GM18870 (cell line): Measurements from ENCODE around the gene PSAP.

ENCODE experiments used
- ATAC-seq: cut with Tn5 transposase; IDR thresholded peaks from one replicate; pipeline ENCODE4 v1.9.1; 2021; ENCODE audit warnings: moderate library complexity; ENCODE audit not compliant: unreplicated experiment

PSAP gene

DNA sequence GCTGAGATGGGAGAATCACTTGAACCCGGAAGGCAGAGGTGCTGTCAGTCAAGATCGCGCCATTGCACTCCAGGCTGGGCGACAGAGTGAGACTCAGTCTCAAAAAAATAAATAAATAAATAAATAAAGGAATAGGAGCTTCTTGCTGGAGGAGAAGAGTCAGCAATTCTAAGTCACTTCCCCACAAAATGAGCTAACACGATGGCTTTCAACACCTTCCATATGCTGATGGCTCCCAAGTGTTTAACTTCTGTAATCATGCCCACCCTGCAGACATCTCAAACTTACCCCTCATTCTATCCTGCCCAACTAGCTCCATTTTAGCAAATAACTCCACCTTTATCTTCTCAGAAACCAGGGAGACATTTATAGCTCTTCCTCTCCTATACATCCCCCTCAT lies 21.2 kb downstream of the PSAP start:
- no peak for ATAC-seq

DNA sequence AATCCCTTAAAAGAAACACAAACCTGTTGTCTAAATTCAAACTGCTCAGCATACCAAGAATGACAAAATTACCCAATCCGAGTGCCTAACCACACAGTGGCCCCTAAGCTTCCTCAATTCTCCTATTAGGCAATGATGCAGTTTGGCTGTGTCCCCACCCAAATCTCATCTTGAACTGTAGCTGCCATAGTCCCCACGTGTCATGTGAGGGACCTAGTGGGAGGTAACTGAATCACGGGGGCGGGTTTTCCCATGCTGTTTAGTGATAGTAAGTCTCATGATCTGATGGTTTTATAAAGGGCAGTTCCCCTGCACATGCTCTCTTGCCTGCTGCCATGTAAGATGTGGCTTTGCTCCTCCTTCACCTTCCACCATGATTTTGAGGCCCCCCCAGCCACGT lies 21.9 kb downstream of the PSAP start:
- no peak for ATAC-seq

DNA sequence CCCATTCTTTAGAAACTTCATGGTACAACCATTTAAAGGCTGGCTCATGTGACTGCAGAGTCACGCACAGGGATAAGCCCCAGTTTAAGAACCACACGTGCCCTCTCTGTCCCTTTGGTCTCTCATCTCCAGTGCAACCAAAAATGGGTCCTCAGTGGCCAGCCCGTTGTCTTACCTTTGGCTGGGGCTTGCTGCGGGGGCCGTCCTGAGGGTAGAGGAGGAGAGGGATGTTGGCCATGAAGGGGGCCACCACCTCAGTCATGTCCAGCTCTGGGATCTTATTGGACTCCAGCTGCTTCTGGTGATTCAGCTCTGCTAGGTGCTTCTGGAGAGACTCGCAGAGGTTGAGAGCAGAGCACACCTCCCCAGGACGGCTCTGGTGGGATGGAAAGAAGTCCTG lies 22.3 kb downstream of the PSAP start:
- ATAC-seq: no peak

DNA sequence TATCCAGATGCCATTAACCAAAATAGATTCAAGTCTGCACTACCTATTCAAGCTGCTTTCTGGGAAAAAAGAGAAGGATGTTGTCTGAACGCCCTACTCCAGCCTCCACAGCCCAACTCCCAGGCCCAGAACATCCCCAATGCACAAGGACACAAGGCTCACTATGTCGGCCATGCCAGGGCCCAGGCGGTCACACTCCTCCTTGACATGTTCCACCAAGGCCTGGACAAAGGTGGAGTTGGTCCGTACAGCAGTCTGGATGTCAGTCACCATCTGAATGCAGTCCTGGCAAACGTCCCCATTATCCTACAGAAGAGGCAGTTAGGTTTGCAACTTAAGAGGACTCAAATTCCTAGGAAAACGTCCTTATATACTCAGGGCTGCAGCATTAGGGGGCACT lies 23.2 kb downstream of the PSAP start:
- ATAC-seq: no peak

DNA sequence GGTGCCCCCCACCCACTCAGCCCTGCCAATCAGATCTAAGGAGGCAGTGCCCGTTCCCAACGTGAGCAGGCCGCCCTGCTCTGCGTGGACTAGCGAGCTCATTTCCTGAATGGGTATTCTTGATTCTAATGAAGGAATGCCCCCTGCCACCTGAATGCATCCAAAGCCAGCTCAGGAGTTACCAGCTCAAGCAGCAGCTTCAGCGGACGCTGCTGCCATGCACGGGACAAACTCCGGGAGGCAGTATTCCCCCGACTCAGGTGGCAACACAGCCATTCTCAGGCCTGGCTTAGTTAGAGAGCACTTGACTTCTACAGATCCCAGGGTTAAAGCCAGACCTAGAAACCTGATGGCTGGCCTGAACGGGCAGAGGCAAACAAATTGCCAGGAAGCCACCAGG lies 25.8 kb downstream of the PSAP start:
- no peak for ATAC-seq

DNA sequence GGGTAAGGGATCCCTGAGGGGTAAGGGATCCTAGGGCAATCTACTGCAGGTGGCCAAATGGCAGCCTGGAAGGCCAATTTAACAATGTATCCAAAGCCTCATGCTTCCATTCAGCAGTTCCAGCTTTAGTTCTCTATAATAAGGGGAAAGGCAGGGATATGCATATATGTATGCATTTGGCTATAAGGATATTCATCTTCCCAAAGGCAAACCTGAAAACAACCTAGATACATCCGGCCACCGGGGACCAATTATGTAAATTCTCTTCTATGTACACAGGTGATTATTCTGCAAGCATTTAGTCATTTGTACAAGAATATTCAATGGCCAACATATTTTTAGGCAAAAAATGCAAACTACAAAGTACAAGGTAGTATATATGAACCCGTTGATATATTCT lies 26.7 kb downstream of the PSAP start:
- no peak for ATAC-seq

DNA sequence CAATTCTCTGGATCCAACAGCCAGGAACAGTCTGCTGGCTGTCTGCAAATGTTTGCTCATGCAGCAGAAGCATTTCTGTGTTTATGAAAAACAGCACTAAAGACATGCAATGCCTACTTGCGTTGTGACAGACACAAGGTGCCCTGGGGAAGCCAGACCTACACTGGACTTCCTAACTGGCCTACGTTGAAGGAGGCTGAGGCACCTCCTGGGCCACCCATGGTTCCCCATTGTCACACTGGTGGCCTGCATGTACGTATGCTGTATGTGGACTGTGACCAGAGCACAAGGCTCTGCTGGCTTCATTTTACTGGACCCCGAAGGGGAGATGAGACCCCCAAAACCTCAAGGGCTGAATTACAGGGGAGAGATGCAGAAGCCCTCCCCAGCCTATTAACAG lies 27.7 kb downstream of the PSAP start:
- no peak for ATAC-seq

DNA sequence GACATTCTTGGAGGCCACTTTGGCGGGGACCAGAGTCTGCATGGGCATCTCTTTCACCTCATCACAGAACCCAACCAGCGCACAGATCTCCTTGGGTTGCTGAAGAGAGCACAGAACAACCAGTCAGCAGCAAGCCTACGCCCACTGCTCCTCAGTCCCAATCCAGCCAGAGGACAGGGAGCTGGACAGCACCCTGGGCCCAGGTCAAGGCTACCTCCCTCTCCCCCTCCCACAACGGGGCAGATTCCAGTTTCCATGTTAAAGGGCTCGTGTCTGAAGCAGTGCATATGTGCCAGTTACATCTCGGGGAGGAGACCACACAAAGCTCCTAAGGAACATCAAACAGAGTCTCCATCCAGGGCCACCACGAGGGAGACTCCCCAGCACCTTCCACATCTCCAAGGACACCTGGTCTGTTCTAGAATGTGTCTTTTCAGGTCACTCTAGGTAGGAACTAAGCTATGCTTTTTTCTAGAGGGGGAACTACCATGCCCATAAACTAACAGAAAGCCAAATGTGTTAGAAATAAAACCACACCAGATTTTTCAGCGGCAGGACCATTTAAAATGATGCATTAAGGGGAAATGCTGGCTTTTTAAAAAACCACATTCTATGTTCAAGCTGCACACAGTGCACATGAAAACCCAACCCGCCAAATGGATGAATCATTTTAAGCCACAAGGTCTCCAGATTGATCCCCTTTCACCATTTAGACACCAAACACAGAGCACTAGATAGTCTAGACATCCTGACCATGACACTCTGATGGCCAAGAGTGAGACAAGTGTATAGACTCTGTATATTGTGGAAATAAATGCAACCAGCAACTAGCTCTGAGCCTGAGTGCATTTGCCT lies 28.9 kb downstream of the PSAP start:
- ATAC-seq: no peak

DNA sequence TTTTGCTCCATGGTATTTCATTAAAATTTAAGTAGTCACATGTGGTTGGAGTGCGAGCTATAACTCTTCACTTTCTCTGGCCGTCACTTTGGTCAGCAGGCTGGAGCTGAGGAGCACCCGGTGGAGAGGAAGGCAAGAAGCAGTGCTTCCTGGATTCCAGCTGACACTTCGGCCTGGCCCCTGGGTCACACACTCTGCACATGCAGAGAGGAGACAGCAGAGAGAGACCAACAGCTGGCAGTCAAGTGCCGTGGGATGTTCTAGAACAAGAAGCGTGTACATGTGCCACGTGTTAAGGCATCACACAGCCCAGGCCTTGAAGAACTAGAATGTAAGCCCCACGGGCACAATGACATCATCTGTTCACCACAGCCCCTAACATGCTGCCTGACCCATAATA lies 30.1 kb downstream of the PSAP start:
- no peak for ATAC-seq

DNA sequence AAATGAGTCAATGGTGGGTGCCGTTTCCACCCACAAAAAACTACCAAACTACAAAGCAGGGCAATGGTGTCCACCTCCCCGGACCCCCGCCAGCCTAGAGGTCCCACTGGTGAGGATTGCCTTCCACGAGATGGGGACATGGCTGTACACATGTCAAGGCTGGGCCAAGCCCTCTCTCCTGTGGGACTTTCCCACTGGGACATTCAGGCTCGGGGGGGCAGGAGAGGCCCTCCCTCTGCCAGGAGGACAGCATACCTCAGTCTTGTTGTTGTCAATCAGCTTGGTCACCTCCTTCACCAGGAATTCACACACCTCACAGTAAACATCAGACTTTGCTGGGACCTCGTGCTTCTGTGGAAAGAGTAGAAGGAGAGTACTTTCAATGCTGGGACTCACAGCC lies 31.1 kb downstream of the PSAP start:
- ATAC-seq: no peak

DNA sequence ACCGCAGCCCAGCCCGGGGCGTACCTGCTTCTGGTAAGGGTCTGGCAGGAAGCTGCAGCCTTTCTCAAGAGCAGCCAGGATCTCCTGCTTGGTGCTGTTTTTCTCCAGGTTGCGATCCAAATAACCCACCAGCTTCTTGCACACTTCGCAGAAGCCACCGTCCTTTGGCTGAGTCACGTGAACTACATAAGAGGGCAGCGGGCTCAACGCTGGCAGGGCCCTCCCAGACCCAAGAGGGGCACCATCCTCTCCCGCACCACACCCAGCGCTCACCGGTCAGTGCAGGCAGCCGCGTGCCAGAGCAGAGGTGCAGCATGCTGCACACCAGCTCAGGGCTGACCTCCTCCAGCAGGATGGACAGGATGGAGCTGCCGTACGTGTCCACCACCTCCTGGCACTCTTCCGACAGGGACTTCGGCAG lies 31.6 kb downstream of the PSAP start:
- ATAC-seq: no peak

DNA sequence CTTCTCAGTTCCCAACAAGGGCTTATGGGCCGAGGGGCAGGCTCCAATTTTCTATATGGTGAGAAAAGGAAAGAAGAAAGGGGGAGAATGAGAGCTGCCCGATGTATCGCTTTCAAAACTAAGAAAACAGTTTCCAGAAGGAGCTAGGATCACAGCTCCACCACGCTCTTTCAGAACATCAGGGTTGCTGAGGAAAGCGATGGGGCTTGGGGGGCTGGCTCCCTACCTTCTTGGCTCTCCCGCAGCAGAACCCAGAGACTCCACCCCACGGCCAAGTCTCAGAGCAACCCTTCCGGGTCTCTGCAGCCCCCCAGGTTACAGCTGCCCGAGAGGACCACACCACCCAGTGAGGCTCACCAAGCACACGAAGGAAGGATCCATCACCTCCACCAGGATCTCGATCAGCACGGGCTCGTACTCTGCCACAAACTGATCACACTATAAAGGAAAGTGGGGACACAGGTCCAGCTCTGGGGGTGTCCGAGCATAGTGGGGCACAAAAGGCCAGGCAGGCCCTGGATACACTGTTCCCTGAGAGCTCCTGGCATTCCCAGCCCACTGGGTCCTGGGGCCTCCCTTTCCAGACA lies 32.3 kb downstream of the PSAP start:
- no peak for ATAC-seq

DNA sequence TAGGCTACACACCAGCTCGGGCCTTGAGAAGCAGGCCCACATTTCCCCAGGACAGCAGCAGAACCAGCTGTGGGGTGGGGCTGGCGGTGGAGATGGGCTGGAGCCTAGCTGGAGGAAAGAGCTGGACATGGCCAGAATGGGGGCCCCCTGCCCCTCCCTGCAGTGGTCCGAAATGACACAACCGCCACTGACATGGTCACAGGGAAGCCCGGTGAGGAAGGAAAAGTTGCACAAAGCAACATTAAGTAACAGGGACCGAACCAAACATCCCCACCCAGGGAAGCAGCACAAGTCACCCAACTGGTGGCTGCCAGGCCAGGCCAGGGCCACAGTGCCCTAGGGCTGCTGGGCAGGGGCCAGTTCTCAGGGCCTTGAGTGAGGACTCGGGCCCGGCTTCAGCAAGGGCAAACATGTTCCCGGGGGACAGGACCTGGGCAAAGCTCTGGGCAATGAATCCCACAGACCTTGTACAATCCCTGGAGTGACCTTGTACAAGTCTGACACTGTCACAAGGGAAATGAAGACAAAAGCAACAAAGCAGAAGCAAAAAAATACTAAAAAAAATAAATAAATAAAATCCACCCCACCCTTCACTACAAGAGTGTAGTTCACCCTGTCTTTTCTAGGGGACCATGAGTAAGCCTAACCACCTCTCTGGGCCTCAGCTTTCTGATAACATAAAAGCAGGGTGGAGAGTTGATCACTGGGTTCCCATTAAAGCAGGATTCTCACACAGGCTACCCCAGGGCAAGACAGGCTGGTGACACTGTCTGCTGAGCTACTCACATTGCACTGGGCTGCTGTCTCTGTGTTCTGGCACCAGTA lies 33.0 kb downstream of the PSAP start:
- no peak for ATAC-seq

DNA sequence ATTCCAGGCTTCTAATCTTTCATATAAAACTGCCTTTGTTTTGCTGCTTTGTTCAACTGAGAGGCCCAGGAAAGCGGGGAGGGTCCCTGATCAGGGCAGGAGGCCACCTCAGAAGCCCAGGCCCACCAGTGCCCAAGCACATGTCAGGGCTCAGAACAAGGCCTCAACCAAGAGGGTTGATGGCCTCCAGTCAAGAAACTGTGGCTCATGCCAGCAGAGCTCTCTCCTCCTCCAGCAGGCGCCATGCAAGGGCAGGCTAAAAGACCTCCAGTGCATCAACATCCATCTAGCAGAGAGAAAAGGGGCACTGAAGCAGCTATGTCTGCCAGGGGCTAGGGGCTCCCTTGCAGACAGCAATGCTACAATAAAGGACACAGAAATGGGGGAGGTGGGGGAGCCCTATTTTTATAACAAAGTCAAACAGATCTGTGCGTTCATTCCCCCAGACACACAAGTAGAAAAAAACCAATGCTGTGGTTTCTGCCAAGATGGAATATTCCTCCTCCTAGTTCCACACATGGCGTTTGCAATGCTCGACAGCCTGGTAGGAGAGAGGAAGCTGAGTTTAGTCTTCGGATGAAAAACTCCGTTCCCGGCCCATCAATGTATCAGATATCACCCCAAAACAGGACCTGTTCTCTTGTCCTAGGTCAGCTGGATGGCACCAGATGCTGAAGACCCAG lies 34.0 kb downstream of the PSAP start:
- ATAC-seq: no peak

DNA sequence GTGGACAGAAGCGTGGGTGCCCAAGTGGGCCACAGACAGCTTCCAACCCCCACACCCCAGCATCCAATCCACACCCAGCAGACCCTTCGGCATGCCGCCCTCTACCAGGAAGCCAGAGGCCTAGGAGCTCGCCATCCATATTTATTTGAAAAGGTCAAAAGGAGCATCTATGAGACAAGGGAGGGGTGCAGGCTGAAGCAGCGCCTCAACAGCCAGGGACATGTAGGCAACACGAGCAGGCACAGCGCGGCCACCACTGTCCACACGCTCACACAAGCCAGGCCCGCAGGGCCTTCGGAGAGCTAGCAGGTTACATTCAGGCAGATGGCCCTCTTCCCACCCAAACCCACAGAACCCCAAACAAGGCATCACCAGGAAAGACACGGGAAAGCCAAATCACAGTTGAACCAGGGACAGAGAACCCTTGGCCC lies 34.6 kb downstream of the PSAP start:
- no peak for ATAC-seq

DNA sequence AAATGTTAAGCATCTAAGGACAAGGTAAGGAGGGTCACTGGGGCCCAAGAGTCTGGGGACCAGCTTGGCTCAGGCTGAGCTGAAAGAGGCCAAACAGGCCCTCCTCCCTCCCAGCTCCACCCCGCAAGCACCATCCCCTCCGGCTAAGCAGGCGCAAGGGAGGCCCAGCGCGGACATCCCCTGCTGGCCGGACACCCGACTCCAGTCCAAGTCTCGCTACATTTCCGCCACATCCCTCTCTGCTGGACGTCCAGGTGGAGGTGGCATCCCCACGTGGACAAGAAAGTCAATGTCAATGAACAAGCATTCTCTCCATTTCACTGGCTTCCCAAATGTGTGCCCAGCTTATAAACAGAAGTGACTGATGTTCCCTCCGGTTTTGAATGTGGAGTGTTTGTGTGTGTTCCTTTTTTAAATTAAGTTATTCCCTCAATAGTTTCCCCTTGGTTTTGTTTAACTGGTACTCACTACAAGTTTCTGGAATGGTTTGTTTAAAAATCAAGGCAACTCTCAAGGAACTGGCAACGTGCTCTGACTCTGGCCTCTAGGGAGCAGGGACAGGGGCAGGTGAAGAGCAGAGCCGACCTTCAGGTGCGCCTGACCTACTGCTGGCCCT lies 35.4 kb downstream of the PSAP start:
- no peak for ATAC-seq

DNA sequence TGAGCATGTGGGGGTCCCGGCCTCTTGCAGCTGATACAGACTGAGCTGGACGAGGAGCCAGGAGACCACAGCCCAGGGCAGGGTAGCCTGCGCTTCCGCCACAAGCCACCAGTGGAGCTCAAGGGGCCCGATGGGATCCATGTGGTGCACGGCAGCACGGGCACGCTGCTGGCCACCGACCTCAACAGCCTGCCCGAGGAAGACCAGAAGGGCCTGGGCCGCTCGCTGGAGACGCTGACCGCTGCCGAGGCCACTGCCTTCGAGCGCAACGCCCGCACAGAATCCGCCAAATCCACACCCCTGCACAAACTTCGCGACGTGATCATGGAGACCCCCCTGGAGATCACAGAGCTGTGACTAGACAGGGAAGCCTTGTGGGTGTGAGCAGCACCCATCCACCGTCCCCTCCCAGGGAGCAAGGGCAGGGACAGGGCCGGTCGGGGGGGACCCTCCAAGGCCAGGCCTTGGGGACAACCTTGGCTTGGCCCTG lies 36.1 kb downstream of the PSAP start:
- no peak for ATAC-seq

DNA sequence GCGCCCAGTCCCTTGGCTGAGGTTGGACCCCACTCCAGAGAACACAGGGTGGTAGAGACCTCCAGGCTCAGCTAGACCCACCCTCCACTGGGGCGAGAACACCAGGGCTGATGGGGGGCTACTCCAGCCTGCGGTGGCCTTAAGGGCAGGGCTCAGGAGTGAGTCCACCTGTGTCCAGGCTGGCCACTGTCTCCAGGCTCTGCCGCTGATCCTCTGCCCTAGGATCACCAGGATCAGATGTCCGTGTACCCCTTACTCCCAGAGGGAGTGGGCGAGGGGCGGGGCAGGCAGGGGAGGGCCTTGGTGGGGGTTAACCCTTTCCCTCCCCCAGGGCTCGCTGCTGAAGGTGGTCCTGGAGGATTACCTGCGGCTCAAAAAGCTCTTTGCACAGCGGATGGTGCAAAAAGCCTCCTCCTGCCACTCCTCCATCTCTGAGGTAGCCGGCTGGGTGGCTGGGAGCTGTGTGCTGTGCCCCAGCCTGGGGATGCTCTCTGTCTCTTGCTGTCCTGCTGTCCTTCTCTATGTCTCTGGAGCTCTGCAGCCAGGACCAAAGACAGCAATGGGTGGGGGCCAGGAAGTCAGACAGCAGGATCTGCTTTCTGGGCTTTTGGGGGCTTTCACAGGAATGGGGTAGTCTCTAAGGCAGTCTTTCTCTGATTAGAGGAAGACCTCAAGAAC lies 38.0 kb downstream of the PSAP start:
- ATAC-seq: no peak

DNA sequence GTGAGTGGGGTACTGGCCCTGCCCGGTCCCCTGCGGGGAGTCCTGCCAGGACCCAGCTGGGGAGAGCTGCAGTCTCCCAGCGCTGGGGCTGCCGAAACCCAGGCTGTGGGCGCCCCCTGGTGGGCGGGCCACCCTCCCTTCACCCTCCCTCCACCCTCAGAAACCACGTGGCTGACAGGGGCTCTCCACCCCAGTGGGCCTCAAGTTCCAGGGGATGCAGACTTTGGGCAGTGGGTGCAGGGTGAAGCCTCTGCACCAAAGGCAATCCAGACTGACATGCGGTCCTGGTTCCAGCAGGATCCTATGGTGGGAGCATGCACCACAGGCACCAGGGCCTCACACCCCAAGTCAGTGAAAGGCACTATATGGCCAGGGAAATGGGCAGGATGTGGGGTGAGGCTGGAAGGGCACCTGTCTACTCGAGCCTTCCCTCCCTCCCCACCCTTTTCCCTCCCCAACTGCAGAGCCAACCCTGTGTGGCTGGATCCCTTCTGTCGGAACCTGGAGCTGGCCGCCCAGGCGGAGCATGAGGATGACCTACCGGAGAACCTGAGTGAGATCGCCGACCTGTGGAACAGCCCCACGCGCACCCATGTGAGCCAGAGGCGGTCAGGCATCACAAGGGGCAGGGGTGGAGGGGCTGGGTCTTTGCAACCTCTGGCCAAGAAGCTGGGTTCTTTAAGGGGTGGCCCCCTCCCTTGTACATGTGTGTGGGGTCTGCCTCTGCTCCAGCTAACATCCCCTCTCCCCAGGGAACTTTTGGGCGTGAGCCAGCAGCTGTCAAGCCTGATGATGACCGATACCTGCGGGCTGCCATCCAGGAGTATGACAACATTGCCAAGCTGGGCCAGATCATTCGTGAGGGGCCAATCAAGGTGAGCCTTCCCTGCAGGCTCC lies 38.8 kb downstream of the PSAP start:
- no peak for ATAC-seq
